Liver (tissue), 9 donors: Measurements from ENCODE around the gene EGFR. TPM values are rescaled to one million over a fixed set of nuclear protein-coding genes. Genes with fewer than 3 reads are reported as not detected.

Experiments
- DNase-seq: peaks from one replicate; pipeline ENCODE4 v3.0.0-alpha.2; 2017; ENCODE audit warnings: low spot score
- H3K27ac ChIP-seq, 2 donors: one replicate each; pipeline ENCODE4 v1.7.0; 2013; ENCODE audit warnings: inconsistent platforms in 2 of 2, low read length in 2 of 2, control low read depth in 1 of 2, low read depth in 1 of 2, mild to moderate bottlenecking in 1 of 2
- H3K27me3 ChIP-seq, 4 donors: one replicate each; pipeline versions ENCODE4 v1.6.1 to v1.7.0; 2013; ENCODE audit warnings: low read length in 3 of 4, inconsistent platforms in 1 of 4, mild to moderate bottlenecking in 1 of 4, moderate library complexity in 1 of 4; ENCODE audit not compliant: control insufficient read depth in 4 of 4, insufficient read depth in 4 of 4
- H3K36me3 ChIP-seq, 4 donors: one replicate each; pipeline versions ENCODE4 v1.6.1 to v1.7.0; 2013; ENCODE audit warnings: low read length in 3 of 4, mild to moderate bottlenecking in 3 of 4, low read depth in 1 of 4, moderate library complexity in 1 of 4; ENCODE audit not compliant: control insufficient read depth in 4 of 4, insufficient read depth in 3 of 4
- H3K4me1 ChIP-seq, 4 donors: one replicate each; pipeline versions ENCODE4 v1.6.1 to v1.7.0; 2013; ENCODE audit warnings: low read length in 3 of 4, mild to moderate bottlenecking in 3 of 4, moderate library complexity in 1 of 4; ENCODE audit not compliant: control insufficient read depth in 4 of 4, insufficient read depth in 4 of 4
- H3K4me3 ChIP-seq, 3 donors: one replicate each; pipeline versions ENCODE4 v1.6.1 to v1.7.0; 2013; ENCODE audit warnings: low read length in 3 of 3, control low read depth in 1 of 3, low read depth in 1 of 3, mild to moderate bottlenecking in 1 of 3
- H3K9ac ChIP-seq, 2 donors: one replicate each; pipeline ENCODE4 v1.7.0; 2013; ENCODE audit warnings: low read length in 2 of 2, mild to moderate bottlenecking in 2 of 2, moderate library complexity in 2 of 2, control low read depth in 1 of 2, low read depth in 1 of 2
- H3K9me3 ChIP-seq, 4 donors: one replicate each; pipeline versions ENCODE4 v1.6.1 to v1.7.0; 2013; ENCODE audit warnings: low read length in 3 of 4; ENCODE audit not compliant: control insufficient read depth in 4 of 4
- ATF3 ChIP-seq: IDR thresholded peaks from 2 replicates; pipeline ENCODE4 v1.6.1; 2016; ENCODE audit warnings: antibody characterized with exemption
- CTCF ChIP-seq: fragments of 150-350 bp; IDR thresholded peaks from 2 replicates; pipeline ENCODE4 v1.5.1; 2017; ENCODE audit warnings: improper control_type of control experiment, low read depth, low read length; ENCODE audit not compliant: missing input control
- EGR1 ChIP-seq, 2 donors: IDR thresholded peaks; 2 replicates each; pipeline ENCODE4 v1.6.1; 2016 to 2018; ENCODE audit warnings: antibody characterized with exemption in 2 of 2, low read depth in 2 of 2
- FOXA1 ChIP-seq: IDR thresholded peaks from 2 replicates; pipeline ENCODE4 v1.6.1; 2016; ENCODE audit warnings: antibody characterized with exemption
- FOXA2 ChIP-seq: IDR thresholded peaks from 2 replicates; pipeline ENCODE4 v1.6.1; 2016; ENCODE audit warnings: antibody characterized with exemption
- GABPA ChIP-seq, 2 donors: IDR thresholded peaks in 1 of 2; conservative IDR thresholded peaks in 1 of 2; 2 replicates each; pipeline ENCODE4 v1.6.1; 2016; ENCODE audit warnings: antibody characterized with exemption in 2 of 2, mild to moderate bottlenecking in 1 of 2, moderate library complexity in 1 of 2
- HNF4A ChIP-seq, 2 donors: conservative IDR thresholded peaks; 2 replicates each; pipeline ENCODE4 v1.6.1; 2016; ENCODE audit warnings: antibody characterized with exemption in 2 of 2, mild to moderate bottlenecking in 2 of 2
- HNF4G ChIP-seq: IDR thresholded peaks from 2 replicates; pipeline ENCODE4 v1.6.1; 2016; ENCODE audit warnings: antibody characterized with exemption
- JUND ChIP-seq, 2 donors: IDR thresholded peaks; 2 replicates each; pipeline ENCODE4 v1.6.1; 2016; ENCODE audit warnings: antibody characterized with exemption in 2 of 2
- MAX ChIP-seq: IDR thresholded peaks from 2 replicates; pipeline ENCODE4 v1.6.1; 2016; ENCODE audit warnings: antibody characterized with exemption
- NR2F2 ChIP-seq: IDR thresholded peaks from 2 replicates; pipeline ENCODE4 v1.6.1; 2016; ENCODE audit warnings: antibody characterized with exemption
- RAD21 ChIP-seq, 2 donors: IDR thresholded peaks; 2 replicates each; pipeline ENCODE4 v1.6.1; 2016; ENCODE audit warnings: antibody characterized with exemption in 2 of 2, mild to moderate bottlenecking in 2 of 2
- REST ChIP-seq: IDR thresholded peaks from 2 replicates; pipeline ENCODE4 v1.6.1; 2016; ENCODE audit warnings: antibody characterized with exemption, mild to moderate bottlenecking
- RXRA ChIP-seq, 2 donors: IDR thresholded peaks; 2 replicates each; pipeline ENCODE4 v1.6.1; 2017 to 2018; ENCODE audit warnings: antibody characterized with exemption in 2 of 2, mild to moderate bottlenecking in 1 of 2
- SP1 ChIP-seq: IDR thresholded peaks from 2 replicates; pipeline ENCODE4 v1.6.1; 2018; ENCODE audit warnings: antibody characterized with exemption, mild to moderate bottlenecking
- TAF1 ChIP-seq: conservative IDR thresholded peaks from 2 replicates; pipeline ENCODE4 v1.6.1; 2016; ENCODE audit warnings: antibody characterized with exemption, mild to moderate bottlenecking
- WGBS: extraction: QIAGEN DNeasy Blood & Tissue Kit; methylation state at CpG from one replicate; pipeline ENCODE4 v1.1.7; 2013; 5-methylcytosine and 5-hydroxymethylcytosine counted together
- polyA plus RNA-seq, 2 donors: library from polyadenylated mRNA; stranded (reverse) in 1 of 2; unstranded in 1 of 2; fragments of 200-250 nt in 1 of 2; fragments of >200 nt in 1 of 2; fragmentation: Nextera tagmentation in 1 of 2; extraction: Ambion mirVana in 1 of 2; gene quantifications; one replicate each; pipeline versions ENCODE4 v1.2.1 to v1.2.3, GENCODE V29; 2013 to 2015
- total RNA-seq, 2 donors: library from RNA; depleted of rRNA; stranded (reverse); fragments of >200 nt; gene quantifications; one replicate each; pipeline ENCODE4 v1.2.3, GENCODE V29; 2014
- donor health status: healthy.
- donor health status: healthy.
- donor health status: healthy.
- donor health status: healthy.
- donor health status: healthy.

Gene EGFR
- total and polyA plus RNA-seq, 4 donors, result 22.6 to 37.0 (median 27.7) TPM

- peak; percentile 85 for TF ChIP-seq REST
Observed at GRCh38 chr7:55031075-55031474, 12.3 kb downstream of the EGFR start (continued).

GRCh38 chr7:55032069-55032699, 13.4 kb downstream of the EGFR start:
- Histone ChIP-seq H3K9me3 (no peaks in the 10 kb centered on the region), H3K4me1 (peaks cover 13 to 63% (median 48%) of the 10 kb centered on the region in 4 donors), H3K4me3 (peak overlapping the region in 1 of 3 donors; percentile 19), H3K27me3 (no peaks in the 10 kb centered on the region), H3K36me3 (no peaks in the 10 kb centered on the region), H3K9ac (no peak overlapping the region), H3K27ac (peak overlapping the region; percentile 79 to 80)
- WGBS, result 88% methylated on average over 9 of the region's 9 CpGs
- no peak for DNase-seq
- TF ChIP-seq RAD21 (IDR thresholded peaks at IDR 0.05), result no peak
- TF ChIP-seq ATF3, result no peak
- no peak for TF ChIP-seq GABPA (IDR thresholded peaks at IDR 0.05 in 1 of 2, conservative IDR thresholded peaks at IDR 0.05 in 1 of 2)
- TF ChIP-seq JUND (IDR thresholded peaks at IDR 0.05), result no peak
- TF ChIP-seq CTCF, result no peak
- TF ChIP-seq SP1, result no peak
- TF ChIP-seq MAX, result no peak
- TF ChIP-seq RXRA (IDR thresholded peaks at IDR 0.05), result no peak
- TF ChIP-seq TAF1, result no peak
- TF ChIP-seq REST, result no peak
- no peak for TF ChIP-seq EGR1 (IDR thresholded peaks at IDR 0.05; ENCODE audit: low read depth in 2 of 2)
- TF ChIP-seq FOXA1, result no peak
- no peak for TF ChIP-seq FOXA2
- TF ChIP-seq HNF4G, result no peak
- TF ChIP-seq HNF4A (conservative IDR thresholded peaks at IDR 0.05), result no peak
- TF ChIP-seq NR2F2, result no peak
